Measurements from ENCODE around the gene ANKMY1.

DNA sequence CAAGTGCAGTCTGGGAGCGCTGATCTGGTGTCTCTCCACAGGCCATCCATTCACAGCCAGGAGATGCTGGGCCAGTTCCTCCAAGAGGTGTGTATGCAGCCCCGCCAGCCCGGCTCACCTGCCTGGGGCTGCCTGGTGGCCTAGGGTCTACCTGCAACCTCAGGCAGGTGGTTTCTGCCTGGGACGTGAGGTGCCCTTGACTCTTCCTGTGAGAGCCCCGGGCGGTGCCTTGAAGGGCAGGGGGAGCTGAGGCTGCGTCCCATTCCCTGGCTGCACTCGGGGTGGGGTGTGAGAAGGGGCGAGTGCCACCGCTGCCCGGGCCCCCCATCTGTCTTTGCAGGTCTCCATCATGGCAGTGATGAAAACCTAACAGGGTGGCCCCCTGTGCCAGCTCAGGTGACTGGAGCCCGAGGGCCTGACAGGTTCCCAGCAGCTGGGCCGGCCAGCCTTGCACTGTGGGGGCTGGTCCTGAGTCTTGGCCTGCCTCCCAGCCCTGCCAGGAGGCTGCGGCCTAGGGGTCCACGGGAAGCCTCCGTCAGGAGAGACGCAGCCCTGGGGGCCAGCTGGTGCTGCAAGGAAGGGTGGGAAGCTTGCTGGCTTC is 40.6 kb upstream of the ANKMY1 start:
- TF ChIP-seq POLR2AphosphoS5 (IDR thresholded peaks at IDR 0.05), result no peak
- TF ChIP-seq, protein P1, sequence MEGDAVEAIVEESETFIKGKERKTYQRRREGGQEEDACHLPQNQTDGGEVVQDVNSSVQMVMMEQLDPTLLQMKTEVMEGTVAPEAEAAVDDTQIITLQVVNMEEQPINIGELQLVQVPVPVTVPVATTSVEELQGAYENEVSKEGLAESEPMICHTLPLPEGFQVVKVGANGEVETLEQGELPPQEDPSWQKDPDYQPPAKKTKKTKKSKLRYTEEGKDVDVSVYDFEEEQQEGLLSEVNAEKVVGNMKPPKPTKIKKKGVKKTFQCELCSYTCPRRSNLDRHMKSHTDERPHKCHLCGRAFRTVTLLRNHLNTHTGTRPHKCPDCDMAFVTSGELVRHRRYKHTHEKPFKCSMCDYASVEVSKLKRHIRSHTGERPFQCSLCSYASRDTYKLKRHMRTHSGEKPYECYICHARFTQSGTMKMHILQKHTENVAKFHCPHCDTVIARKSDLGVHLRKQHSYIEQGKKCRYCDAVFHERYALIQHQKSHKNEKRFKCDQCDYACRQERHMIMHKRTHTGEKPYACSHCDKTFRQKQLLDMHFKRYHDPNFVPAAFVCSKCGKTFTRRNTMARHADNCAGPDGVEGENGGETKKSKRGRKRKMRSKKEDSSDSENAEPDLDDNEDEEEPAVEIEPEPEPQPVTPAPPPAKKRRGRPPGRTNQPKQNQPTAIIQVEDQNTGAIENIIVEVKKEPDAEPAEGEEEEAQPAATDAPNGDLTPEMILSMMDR (IDR thresholded peaks at IDR 0.05), result no peak

Data from stomach (tissue), 4 donors.